DND-41 (cell line): ENCODE measurements around the gene GLIPR1L2.

Experiments
- CTCF ChIP-seq: IDR thresholded peaks from 2 replicates; pipeline ENCODE4 v1.5.1; 2012; ENCODE audit warnings: borderline replicate concordance, low read length, moderate library complexity, mild to moderate bottlenecking; ENCODE audit not compliant: poor library complexity, severe bottlenecking; ENCODE audit errors: extremely low read depth
- EZH2 ChIP-seq: IDR thresholded peaks from 3 replicates; pipeline ENCODE4 v1.6.1; 2012; ENCODE audit warnings: borderline replicate concordance, low read depth, mild to moderate bottlenecking, moderate library complexity, low read length, inconsistent platforms; ENCODE audit not compliant: severe bottlenecking

GRCh38 chr12:75389061-75389460 is 1.8 kb upstream of the GLIPR1L2 start:
- no peak for TF ChIP-seq CTCF
- no peak for TF ChIP-seq EZH2
